IPS-15b (cell line): ENCODE measurements around the gene FABP2.

Source experiments
- H3K27me3 ChIP-seq: one replicate; pipeline ENCODE4 v1.6.1; 2013; ENCODE audit warnings: low read length; ENCODE audit not compliant: control insufficient read depth, insufficient read depth
- H3K36me3 ChIP-seq: one replicate; pipeline ENCODE4 v1.6.1; 2013; ENCODE audit warnings: low read length; ENCODE audit not compliant: control insufficient read depth, insufficient read depth
- H3K4me1 ChIP-seq: one replicate; pipeline ENCODE4 v1.6.1; 2013; ENCODE audit warnings: mild to moderate bottlenecking, low read length; ENCODE audit not compliant: control insufficient read depth, insufficient read depth
- H3K4me3 ChIP-seq: one replicate; pipeline ENCODE4 v1.5.1; 2013; ENCODE audit warnings: low read depth, low read length
- H3K9ac ChIP-seq: one replicate; pipeline ENCODE4 v1.6.1; 2013; ENCODE audit warnings: low read depth, mild to moderate bottlenecking, low read length
- H3K9me3 ChIP-seq: one replicate; pipeline ENCODE4 v1.6.1; 2013; ENCODE audit warnings: mild to moderate bottlenecking, low read length; ENCODE audit not compliant: control insufficient read depth, insufficient read depth

Gene FABP2

DNA sequence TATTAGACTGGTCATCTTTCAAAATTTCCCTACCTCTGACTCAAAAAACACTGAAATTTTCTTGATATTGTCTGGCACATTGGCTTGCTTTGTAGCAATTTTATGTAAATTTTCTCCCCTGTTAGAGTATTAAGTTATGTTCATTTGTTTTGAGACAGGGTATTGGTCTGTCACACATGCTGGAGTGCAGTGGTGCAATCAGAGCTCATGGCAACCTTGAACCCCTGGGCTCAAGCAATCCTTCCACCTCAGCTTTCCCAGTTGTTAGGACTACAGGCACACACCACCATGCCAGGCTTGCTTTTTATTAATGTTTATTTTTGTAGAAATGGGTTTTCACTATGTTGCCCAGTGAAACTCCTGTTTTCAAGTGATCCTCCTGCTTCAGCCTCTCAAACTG, 17.5 kb downstream of the FABP2 start:
- Histone ChIP-seq H3K27me3 (no peaks in the 10 kb centered on the region), H3K36me3 (no peaks in the 10 kb centered on the region), H3K9me3 (no peaks in the 10 kb centered on the region), H3K4me3 (no peak overlapping the region), H3K9ac (no peak overlapping the region), H3K4me1 (no peaks in the 10 kb centered on the region)

DNA sequence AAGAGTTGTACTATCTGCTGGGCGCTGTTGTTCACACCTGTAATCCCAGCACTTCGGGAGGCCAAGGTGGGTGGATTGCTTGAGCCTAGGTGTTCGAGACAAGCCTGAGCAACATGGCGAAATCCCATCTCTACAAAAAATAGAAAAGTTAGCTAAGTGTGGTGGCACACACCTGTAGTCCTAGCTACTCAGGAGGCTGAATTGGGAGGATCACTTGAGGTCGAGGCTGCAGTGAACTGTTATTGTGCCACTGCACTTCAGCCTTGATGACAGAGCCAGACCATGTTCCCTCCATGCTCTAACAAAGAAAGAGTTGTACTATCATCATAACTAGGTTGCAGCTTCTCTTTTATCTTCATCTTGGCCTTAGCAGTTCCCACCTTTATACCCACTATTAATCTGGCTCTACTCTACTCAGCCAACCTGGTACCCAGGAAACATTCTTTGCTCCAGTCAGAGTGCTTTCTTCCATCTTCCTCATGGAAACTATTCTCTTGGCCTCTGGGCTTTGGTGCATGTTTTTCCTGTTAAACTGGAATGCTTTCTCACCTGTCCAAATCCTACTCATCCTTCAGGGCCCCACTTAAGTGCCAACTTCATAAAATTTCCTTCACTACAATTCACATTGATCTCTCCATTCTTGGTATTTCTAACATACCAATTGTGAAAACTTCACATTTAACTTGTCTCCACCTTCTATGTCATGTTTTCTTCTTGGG, 18.2 kb downstream of the FABP2 start:
- H3K36me3 ChIP-seq = no peaks in the 10 kb centered on the region
- H3K4me3 ChIP-seq = no peak overlapping the region
- no peak overlapping the region for H3K9ac ChIP-seq
- H3K9me3 ChIP-seq = no peaks in the 10 kb centered on the region
- H3K27me3 ChIP-seq = no peaks in the 10 kb centered on the region
- H3K4me1 ChIP-seq = no peaks in the 10 kb centered on the region

DNA sequence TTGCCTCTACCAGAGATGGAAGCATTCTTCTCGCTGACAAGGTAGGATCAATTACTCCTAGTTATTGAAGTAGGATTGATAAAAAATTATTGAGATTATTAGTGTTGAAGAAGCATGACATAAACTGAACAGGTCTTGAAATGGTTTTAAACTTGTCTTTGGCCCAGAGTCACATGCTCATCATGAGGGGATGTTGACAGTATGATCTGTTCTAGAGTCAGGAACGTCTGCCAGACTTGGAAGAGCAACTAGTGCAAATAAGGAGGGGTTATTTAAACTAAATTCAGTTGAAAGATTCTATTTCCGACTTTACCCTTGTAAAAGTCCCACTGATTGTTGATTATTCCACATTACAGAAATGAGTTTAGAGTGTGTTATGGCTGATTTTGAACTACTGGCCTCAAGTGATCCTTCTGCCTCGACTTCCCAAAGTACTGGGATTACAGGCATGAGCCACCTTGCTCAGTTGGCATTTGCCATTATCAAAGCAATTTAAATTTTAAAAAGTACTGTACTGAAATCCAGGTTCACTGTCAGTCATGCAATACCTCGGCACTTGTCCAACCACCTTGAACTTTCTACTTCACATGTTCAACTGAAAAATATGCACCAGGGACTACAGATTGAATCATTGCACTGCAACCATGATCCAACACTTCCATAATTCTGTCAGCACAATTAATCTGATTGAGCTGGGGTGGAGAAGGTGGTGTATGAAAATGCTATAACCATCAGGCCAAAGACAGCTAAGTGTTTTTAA, 19.7 kb downstream of the FABP2 start:
- H3K36me3 ChIP-seq = no peaks in the 10 kb centered on the region
- H3K4me1 ChIP-seq = no peaks in the 10 kb centered on the region
- H3K9me3 ChIP-seq = no peaks in the 10 kb centered on the region
- no peak overlapping the region for H3K9ac ChIP-seq
- H3K27me3 ChIP-seq = no peaks in the 10 kb centered on the region
- no peak overlapping the region for H3K4me3 ChIP-seq

DNA sequence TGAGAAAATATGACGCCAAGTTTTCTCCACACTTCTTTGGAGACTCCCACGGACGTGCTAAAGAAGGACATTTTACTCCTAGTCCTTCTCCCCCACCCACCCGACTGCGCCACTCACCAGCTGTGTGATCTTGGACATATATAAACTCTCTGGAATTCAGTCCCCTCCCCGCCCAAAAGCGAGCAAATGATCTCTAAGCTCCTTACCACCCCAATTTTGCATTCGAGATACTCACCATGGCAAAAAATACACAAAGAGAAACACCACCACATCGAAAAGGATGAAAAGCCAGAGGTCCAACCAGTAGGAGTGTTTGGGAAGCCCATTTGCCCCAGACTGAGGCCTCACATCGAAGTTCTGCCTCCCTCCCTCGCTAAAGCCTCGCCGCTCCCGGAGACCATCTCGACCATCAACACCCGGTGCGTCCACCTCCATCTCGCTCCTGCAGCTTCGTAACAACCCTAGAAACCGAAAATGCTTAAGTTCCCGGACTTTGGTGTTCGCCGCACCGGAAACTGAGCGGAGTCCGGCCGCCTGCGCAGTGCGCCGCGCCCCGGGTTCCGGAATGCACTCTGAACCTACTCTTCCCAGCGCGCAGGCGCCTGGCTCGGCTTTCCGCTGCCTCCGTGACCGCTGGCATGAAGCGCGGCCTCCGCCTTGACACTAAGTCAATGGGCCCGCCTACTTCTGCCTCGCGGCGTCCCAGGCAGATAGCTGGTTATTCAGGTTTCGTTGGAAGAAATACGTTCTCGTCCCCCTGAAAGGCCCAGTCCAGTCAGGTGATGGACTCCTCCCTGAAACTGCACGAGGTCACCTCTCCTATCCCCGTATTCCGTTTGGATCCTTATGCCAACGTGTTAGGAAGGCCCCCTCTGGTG, 21.6 kb downstream of the FABP2 start:
- Histone ChIP-seq H3K27me3 (no peaks in the 10 kb centered on the region), H3K4me3 (peak overlapping the region; percentile 98), H3K4me1 (no peaks in the 10 kb centered on the region), H3K9me3 (no peaks in the 10 kb centered on the region), H3K36me3 (no peaks in the 10 kb centered on the region), H3K9ac (peak overlapping the region; percentile 92)

DNA sequence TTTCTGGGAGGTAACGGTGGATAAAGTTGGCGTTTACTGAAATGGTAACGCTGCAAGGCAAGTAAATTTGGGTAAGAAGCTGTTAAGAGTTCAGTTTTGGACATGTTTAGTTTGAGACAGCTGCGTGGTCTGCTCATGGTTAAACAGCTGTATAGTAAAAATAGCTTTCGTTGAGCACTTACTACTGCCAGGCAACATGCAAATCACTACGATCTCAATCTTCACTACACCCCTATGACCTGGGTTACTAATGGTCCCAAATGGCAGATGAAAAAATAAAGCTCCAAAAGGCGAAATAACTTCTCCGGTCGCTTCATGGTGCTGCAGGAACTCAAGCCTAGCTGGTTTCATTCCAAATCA, 22.2 kb downstream of the FABP2 start:
- no peaks in the 10 kb centered on the region for H3K9me3 ChIP-seq
- no peaks in the 10 kb centered on the region for H3K4me1 ChIP-seq
- H3K27me3 ChIP-seq = no peaks in the 10 kb centered on the region
- peak overlapping the region; percentile 92 for H3K9ac ChIP-seq
- H3K4me3 ChIP-seq = peak overlapping the region; percentile 98
- no peaks in the 10 kb centered on the region for H3K36me3 ChIP-seq

DNA sequence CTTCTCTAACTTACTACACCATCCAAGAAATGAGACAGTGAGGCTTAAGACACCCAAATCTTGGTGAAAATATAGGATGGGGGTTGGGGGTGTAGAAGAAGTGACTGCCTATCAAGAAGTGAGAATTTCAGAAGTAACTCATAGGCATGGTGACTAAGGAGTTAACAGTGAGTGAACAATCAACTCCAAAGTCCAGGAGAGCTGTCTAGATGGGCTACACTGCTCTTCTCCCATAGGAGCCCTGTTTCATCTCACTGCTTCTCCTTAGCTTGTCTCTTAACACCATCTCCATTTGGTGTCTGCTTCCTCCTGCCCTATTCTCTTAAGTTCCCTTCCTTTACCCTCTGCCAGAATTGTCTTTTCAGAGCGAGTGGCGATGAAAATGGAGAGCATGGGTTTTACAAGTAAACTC, 22.7 kb downstream of the FABP2 start:
- Histone ChIP-seq H3K4me1 (no peaks in the 10 kb centered on the region), H3K9ac (peak overlapping the region; percentile 92), H3K4me3 (peak overlapping the region; percentile 98), H3K9me3 (no peaks in the 10 kb centered on the region), H3K27me3 (no peaks in the 10 kb centered on the region), H3K36me3 (no peaks in the 10 kb centered on the region)

DNA sequence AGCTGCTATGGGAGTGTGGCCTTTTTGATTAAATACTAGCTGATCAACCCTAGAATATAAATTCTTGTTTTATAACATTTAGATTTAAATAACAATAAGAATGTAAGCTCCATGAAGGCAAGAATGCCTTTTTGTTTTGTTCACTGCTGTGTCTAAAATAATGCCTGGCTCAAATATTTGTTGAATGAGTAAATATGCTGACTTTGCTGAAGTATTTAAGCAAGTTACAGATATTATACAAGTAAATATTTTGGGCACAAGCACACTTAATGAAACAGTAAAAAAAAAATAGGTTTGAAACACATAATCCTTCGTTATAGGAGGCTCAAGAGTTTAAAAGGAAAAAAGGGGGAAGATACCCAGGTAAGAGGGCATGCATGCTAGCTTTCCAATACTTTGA, 24.1 kb downstream of the FABP2 start:
- Histone ChIP-seq H3K36me3 (peaks cover 2% of the 10 kb centered on the region), H3K9ac (no peak overlapping the region), H3K4me3 (no peak overlapping the region), H3K4me1 (no peaks in the 10 kb centered on the region), H3K27me3 (no peaks in the 10 kb centered on the region), H3K9me3 (no peaks in the 10 kb centered on the region)

DNA sequence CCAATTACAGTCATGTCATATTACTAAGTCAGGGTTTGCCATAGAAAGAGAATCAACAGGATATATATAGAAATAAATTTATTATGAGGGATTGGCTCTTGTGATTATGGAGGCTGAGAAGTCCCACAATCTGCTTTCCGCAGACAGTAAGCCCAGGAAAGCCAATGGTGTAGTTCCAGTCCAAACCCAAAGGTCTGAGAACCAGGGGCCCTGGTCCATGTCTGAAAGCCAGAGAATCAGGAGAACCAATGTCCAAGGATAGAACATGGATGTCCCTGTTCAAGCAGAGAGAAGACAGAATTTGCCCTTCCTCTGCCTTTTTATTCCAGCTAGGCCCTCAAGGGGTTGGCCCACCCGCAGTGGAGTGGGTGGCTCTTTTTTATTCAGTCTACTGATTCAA, 25.6 kb downstream of the FABP2 start:
- Histone ChIP-seq H3K9me3 (no peaks in the 10 kb centered on the region), H3K36me3 (peaks cover 3% of the 10 kb centered on the region), H3K4me1 (no peaks in the 10 kb centered on the region), H3K4me3 (no peak overlapping the region), H3K9ac (no peak overlapping the region), H3K27me3 (no peaks in the 10 kb centered on the region)

DNA sequence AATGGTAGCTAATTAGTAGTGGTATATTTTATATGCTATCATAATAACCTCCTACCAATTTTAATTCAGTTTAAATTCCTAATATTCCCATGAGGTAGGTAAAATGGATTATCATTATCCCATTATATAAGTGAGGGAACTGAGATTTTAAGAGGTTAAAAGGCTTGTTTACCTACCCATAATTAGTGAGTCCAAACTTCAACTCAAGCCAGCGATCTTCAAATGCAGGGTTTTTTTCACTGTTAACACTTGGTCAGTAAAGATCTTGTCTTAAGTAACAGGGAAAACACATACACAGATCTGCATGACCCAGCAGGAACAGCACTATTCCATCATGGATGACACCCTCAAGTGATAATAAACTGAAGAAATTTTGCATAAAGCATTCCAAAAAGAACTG, 31.3 kb downstream of the FABP2 start:
- Histone ChIP-seq H3K36me3 (peaks cover 3% of the 10 kb centered on the region), H3K4me3 (no peak overlapping the region), H3K9me3 (no peaks in the 10 kb centered on the region), H3K27me3 (no peaks in the 10 kb centered on the region), H3K9ac (no peak overlapping the region), H3K4me1 (no peaks in the 10 kb centered on the region)

DNA sequence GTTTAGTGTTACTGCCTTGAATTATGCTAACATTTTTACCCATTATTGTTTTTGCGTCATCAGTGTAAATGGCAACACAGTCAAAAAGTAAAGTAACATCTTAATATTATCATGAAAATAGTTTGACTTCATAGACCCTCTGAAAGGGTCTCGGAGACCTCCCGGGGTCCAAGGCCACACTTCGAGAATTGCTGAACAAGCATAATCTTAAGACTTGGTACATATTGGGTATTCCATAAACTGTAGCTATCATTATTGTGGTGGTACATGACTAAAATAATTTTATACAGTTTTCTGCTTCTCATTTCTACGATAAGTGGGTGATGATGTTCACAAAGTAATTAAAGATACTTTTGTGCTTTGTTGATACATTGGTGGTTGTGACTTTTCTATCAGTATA, 32.6 kb downstream of the FABP2 start:
- Histone ChIP-seq H3K27me3 (no peaks in the 10 kb centered on the region), H3K9ac (no peak overlapping the region), H3K4me3 (no peak overlapping the region), H3K9me3 (no peaks in the 10 kb centered on the region), H3K36me3 (peaks cover 3% of the 10 kb centered on the region), H3K4me1 (no peaks in the 10 kb centered on the region)

DNA sequence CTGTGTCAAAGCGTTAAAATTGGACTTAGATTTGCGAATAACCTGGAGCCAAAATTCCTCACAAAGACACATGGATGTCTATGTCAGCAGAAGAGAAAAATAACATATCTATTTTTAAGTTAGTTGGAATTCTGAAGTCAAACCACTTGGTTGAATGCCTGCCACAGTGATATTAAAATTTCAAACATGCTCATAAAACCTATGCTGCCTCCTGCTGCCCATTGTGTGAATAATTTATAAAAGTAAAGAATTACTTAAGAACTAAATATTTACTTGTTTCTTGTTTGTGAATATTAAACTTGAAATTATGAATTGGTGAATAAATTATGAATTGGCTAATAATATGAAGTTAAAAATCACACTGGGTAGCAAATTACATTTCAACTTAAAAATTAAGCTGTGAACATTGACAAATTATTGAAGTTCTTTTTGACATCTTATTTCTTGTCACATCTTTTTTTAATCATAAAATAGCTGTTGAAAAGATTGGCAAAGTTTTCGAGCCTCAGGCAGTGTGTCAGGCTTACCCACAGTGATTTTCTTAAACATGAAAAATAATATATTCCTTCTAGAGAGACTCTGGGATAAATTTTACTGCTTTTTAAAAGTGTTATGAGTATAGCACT, 35.4 kb downstream of the FABP2 start:
- Histone ChIP-seq H3K36me3 (no peaks in the 10 kb centered on the region), H3K4me3 (no peak overlapping the region), H3K9me3 (no peaks in the 10 kb centered on the region), H3K9ac (no peak overlapping the region), H3K27me3 (no peaks in the 10 kb centered on the region), H3K4me1 (no peaks in the 10 kb centered on the region)
